ENCODE results near the gene BMI1.
"Not testable (repeated sequence)": the region's sequence is repeated elsewhere in the genome, so short reads cannot be mapped to it uniquely, and the experiment has no call there.

BMI1 gene

GRCh38 chr10:22356324-22356873 lies 35.5 kb downstream of the BMI1 start:
- Histone ChIP-seq H3K4me1 (ENCODE audit: control insufficient read depth in 1 of 2, insufficient read depth in 2 of 2, low read length in 2 of 2) (no peaks in the 10 kb centered on the region), H3K9me3 (ENCODE audit: control insufficient read depth in 1 of 2, low read length in 2 of 2) (no peaks in the 10 kb centered on the region), H3K27me3 (ENCODE audit: low read depth, low read length) (no peaks in the 10 kb centered on the region), H3K36me3 (ENCODE audit: control insufficient read depth in 1 of 2, insufficient read depth in 2 of 2, low read length in 2 of 2) (no peaks in the 10 kb centered on the region), H3K27ac (ENCODE audit: low read length) (no peak overlapping the region), H3K4me3 (ENCODE audit: low read depth in 1 of 2, low read length in 2 of 2) (no peak overlapping the region)

- not testable (repeated sequence) for H3K9me3 ChIP-seq (ENCODE audit: control insufficient read depth in 1 of 2, low read length in 2 of 2); H3K27me3 ChIP-seq (ENCODE audit: low read depth, low read length); H3K36me3 ChIP-seq (ENCODE audit: control insufficient read depth in 1 of 2, insufficient read depth in 2 of 2, low read length in 2 of 2); H3K4me3 ChIP-seq (ENCODE audit: low read depth in 1 of 2, low read length in 2 of 2); H3K27ac ChIP-seq (ENCODE audit: low read length); H3K4me1 ChIP-seq (ENCODE audit: control insufficient read depth in 1 of 2, insufficient read depth in 2 of 2, low read length in 2 of 2)
Observed at GRCh38 chr10:22357770-22358169, 36.9 kb downstream of the BMI1 start.

GRCh38 chr10:22363305-22363704 lies 42.4 kb downstream of the BMI1 start:
- no peaks in the 10 kb centered on the region for H3K36me3 ChIP-seq (ENCODE audit: control insufficient read depth in 1 of 2, insufficient read depth in 2 of 2, low read length in 2 of 2)

GRCh38 chr10:22364407-22365140 lies 43.7 kb downstream of the BMI1 start:
- H3K27ac ChIP-seq (ENCODE audit: low read length), result no peak overlapping the region
- H3K9me3 ChIP-seq (ENCODE audit: control insufficient read depth in 1 of 2, low read length in 2 of 2), result no peaks in the 10 kb centered on the region
- no peak overlapping the region for H3K4me3 ChIP-seq (ENCODE audit: low read depth in 1 of 2, low read length in 2 of 2)
- H3K4me1 ChIP-seq (ENCODE audit: control insufficient read depth in 1 of 2, insufficient read depth in 2 of 2, low read length in 2 of 2), result no peaks in the 10 kb centered on the region
- H3K27me3 ChIP-seq (ENCODE audit: low read depth, low read length), result no peaks in the 10 kb centered on the region
- H3K36me3 ChIP-seq (ENCODE audit: control insufficient read depth in 1 of 2, insufficient read depth in 2 of 2, low read length in 2 of 2), result no peaks in the 10 kb centered on the region

More at GRCh38 chr10:22363305-22363704, 42.4 kb downstream of the BMI1 start:
- Histone ChIP-seq H3K9me3 (ENCODE audit: control insufficient read depth in 1 of 2, low read length in 2 of 2) (no peaks in the 10 kb centered on the region), H3K27ac (ENCODE audit: low read length) (no peak overlapping the region), H3K27me3 (ENCODE audit: low read depth, low read length) (no peaks in the 10 kb centered on the region), H3K4me1 (ENCODE audit: control insufficient read depth in 1 of 2, insufficient read depth in 2 of 2, low read length in 2 of 2) (no peaks in the 10 kb centered on the region), H3K4me3 (ENCODE audit: low read depth in 1 of 2, low read length in 2 of 2) (no peak overlapping the region)

GRCh38 chr10:22365233-22365632 lies 44.3 kb downstream of the BMI1 start:
- no peak overlapping the region for H3K4me3 ChIP-seq (ENCODE audit: low read depth in 1 of 2, low read length in 2 of 2)
- H3K27me3 ChIP-seq (ENCODE audit: low read depth, low read length), result no peaks in the 10 kb centered on the region
- no peaks in the 10 kb centered on the region for H3K9me3 ChIP-seq (ENCODE audit: control insufficient read depth in 1 of 2, low read length in 2 of 2)
- H3K4me1 ChIP-seq (ENCODE audit: control insufficient read depth in 1 of 2, insufficient read depth in 2 of 2, low read length in 2 of 2), result no peaks in the 10 kb centered on the region
- no peak overlapping the region for H3K27ac ChIP-seq (ENCODE audit: low read length)
- no peaks in the 10 kb centered on the region for H3K36me3 ChIP-seq (ENCODE audit: control insufficient read depth in 1 of 2, insufficient read depth in 2 of 2, low read length in 2 of 2)

GRCh38 chr10:22365644-22366434 lies 44.9 kb downstream of the BMI1 start:
- no peaks in the 10 kb centered on the region for H3K4me1 ChIP-seq (ENCODE audit: control insufficient read depth in 1 of 2, insufficient read depth in 2 of 2, low read length in 2 of 2)
- no peaks in the 10 kb centered on the region for H3K27me3 ChIP-seq (ENCODE audit: low read depth, low read length)
- no peak overlapping the region for H3K4me3 ChIP-seq (ENCODE audit: low read depth in 1 of 2, low read length in 2 of 2)
- no peaks in the 10 kb centered on the region for H3K36me3 ChIP-seq (ENCODE audit: control insufficient read depth in 1 of 2, insufficient read depth in 2 of 2, low read length in 2 of 2)
- no peak overlapping the region for H3K27ac ChIP-seq (ENCODE audit: low read length)
- no peaks in the 10 kb centered on the region for H3K9me3 ChIP-seq (ENCODE audit: control insufficient read depth in 1 of 2, low read length in 2 of 2)

- Histone ChIP-seq H3K27me3 (ENCODE audit: low read depth, low read length) (no peaks in the 10 kb centered on the region), H3K36me3 (ENCODE audit: control insufficient read depth in 1 of 2, insufficient read depth in 2 of 2, low read length in 2 of 2) (no peaks in the 10 kb centered on the region), H3K27ac (ENCODE audit: low read length) (no peak overlapping the region), H3K4me1 (ENCODE audit: control insufficient read depth in 1 of 2, insufficient read depth in 2 of 2, low read length in 2 of 2) (no peaks in the 10 kb centered on the region), H3K4me3 (ENCODE audit: low read depth in 1 of 2, low read length in 2 of 2) (no peak overlapping the region), H3K9me3 (ENCODE audit: control insufficient read depth in 1 of 2, low read length in 2 of 2) (no peaks in the 10 kb centered on the region)
Observed at GRCh38 chr10:22366435-22366703, 45.5 kb downstream of the BMI1 start.

GRCh38 chr10:22366771-22367170 lies 45.9 kb downstream of the BMI1 start:
- Histone ChIP-seq H3K9me3 (ENCODE audit: control insufficient read depth in 1 of 2, low read length in 2 of 2) (no peaks in the 10 kb centered on the region), H3K27me3 (ENCODE audit: low read depth, low read length) (no peaks in the 10 kb centered on the region), H3K4me3 (ENCODE audit: low read depth in 1 of 2, low read length in 2 of 2) (no peak overlapping the region), H3K4me1 (ENCODE audit: control insufficient read depth in 1 of 2, insufficient read depth in 2 of 2, low read length in 2 of 2) (no peaks in the 10 kb centered on the region), H3K27ac (ENCODE audit: low read length) (no peak overlapping the region), H3K36me3 (ENCODE audit: control insufficient read depth in 1 of 2, insufficient read depth in 2 of 2, low read length in 2 of 2) (no peaks in the 10 kb centered on the region)

GRCh38 chr10:22367471-22367870 lies 46.6 kb downstream of the BMI1 start:
- H3K4me1 ChIP-seq (ENCODE audit: control insufficient read depth in 1 of 2, insufficient read depth in 2 of 2, low read length in 2 of 2), result no peaks in the 10 kb centered on the region
- H3K9me3 ChIP-seq (ENCODE audit: control insufficient read depth in 1 of 2, low read length in 2 of 2), result no peaks in the 10 kb centered on the region
- H3K36me3 ChIP-seq (ENCODE audit: control insufficient read depth in 1 of 2, insufficient read depth in 2 of 2, low read length in 2 of 2), result no peaks in the 10 kb centered on the region
- H3K27ac ChIP-seq (ENCODE audit: low read length), result no peak overlapping the region
- no peak overlapping the region for H3K4me3 ChIP-seq (ENCODE audit: low read depth in 1 of 2, low read length in 2 of 2)
- no peaks in the 10 kb centered on the region for H3K27me3 ChIP-seq (ENCODE audit: low read depth, low read length)

GRCh38 chr10:22368402-22368801 lies 47.5 kb downstream of the BMI1 start:
- no peak overlapping the region for H3K27ac ChIP-seq (ENCODE audit: low read length)

GRCh38 chr10:22368981-22369380 lies 48.1 kb downstream of the BMI1 start:
- Histone ChIP-seq H3K4me3 (ENCODE audit: low read depth in 1 of 2, low read length in 2 of 2) (no peak overlapping the region), H3K9me3 (ENCODE audit: control insufficient read depth in 1 of 2, low read length in 2 of 2) (no peaks in the 10 kb centered on the region), H3K4me1 (ENCODE audit: control insufficient read depth in 1 of 2, insufficient read depth in 2 of 2, low read length in 2 of 2) (no peaks in the 10 kb centered on the region), H3K27me3 (ENCODE audit: low read depth, low read length) (no peaks in the 10 kb centered on the region), H3K36me3 (ENCODE audit: control insufficient read depth in 1 of 2, insufficient read depth in 2 of 2, low read length in 2 of 2) (no peaks in the 10 kb centered on the region), H3K27ac (ENCODE audit: low read length) (no peak overlapping the region)

More at GRCh38 chr10:22368402-22368801, 47.5 kb downstream of the BMI1 start:
- Histone ChIP-seq H3K4me3 (ENCODE audit: low read depth in 1 of 2, low read length in 2 of 2) (no peak overlapping the region), H3K9me3 (ENCODE audit: control insufficient read depth in 1 of 2, low read length in 2 of 2) (no peaks in the 10 kb centered on the region), H3K36me3 (ENCODE audit: control insufficient read depth in 1 of 2, insufficient read depth in 2 of 2, low read length in 2 of 2) (no peaks in the 10 kb centered on the region), H3K4me1 (ENCODE audit: control insufficient read depth in 1 of 2, insufficient read depth in 2 of 2, low read length in 2 of 2) (no peaks in the 10 kb centered on the region), H3K27me3 (ENCODE audit: low read depth, low read length) (no peaks in the 10 kb centered on the region)
